SU-DHL-6 (cell line): ENCODE measurements around the gene TMEM130.

Source experiments
- EZH2phosphoT487 ChIP-seq: fragments of 200-600 bp; sonication (generic), shearing (Covaris generic); conservative IDR thresholded peaks from 2 replicates; pipeline ENCODE4 v1.6.1; 2018; ENCODE audit warnings: mild to moderate bottlenecking, antibody characterized with exemption, low read length, moderate library complexity, mixed read lengths
- TF ChIP-seq, protein P1 (sequence below): fragments of 200-600 bp; sonication (generic); IDR thresholded peaks from one replicate; pipeline ENCODE4 v1.5.1; 2017; ENCODE audit warnings: antibody characterized with exemption, mild to moderate bottlenecking, low read length, moderate library complexity; ENCODE audit not compliant: insufficient read depth, poor library complexity, severe bottlenecking

GRCh38 chr7:98815313-98815712 is 54.5 kb downstream of the TMEM130 start:
- TF ChIP-seq, protein P1, sequence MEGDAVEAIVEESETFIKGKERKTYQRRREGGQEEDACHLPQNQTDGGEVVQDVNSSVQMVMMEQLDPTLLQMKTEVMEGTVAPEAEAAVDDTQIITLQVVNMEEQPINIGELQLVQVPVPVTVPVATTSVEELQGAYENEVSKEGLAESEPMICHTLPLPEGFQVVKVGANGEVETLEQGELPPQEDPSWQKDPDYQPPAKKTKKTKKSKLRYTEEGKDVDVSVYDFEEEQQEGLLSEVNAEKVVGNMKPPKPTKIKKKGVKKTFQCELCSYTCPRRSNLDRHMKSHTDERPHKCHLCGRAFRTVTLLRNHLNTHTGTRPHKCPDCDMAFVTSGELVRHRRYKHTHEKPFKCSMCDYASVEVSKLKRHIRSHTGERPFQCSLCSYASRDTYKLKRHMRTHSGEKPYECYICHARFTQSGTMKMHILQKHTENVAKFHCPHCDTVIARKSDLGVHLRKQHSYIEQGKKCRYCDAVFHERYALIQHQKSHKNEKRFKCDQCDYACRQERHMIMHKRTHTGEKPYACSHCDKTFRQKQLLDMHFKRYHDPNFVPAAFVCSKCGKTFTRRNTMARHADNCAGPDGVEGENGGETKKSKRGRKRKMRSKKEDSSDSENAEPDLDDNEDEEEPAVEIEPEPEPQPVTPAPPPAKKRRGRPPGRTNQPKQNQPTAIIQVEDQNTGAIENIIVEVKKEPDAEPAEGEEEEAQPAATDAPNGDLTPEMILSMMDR = no peak
- no peak for TF ChIP-seq EZH2phosphoT487
